Measurements from ENCODE around the gene NAALADL2. TPM values are rescaled to one million over a fixed set of nuclear protein-coding genes. Genes with fewer than 3 reads are reported as not detected.

NAALADL2 gene
- total RNA-seq, 1 donor from 2014 or later: 11.5 TPM

- Histone ChIP-seq H3K4me1 (no peaks in the 10 kb centered on the region), H3K4me3 (no peak overlapping the region), H3K79me2 (ENCODE audit: low read depth) (no peaks in the 10 kb centered on the region), H3K27me3 (no peaks in the 10 kb centered on the region), H3K9me3 (ENCODE audit: low read depth) (no peaks in the 10 kb centered on the region), H3K36me3 (no peaks in the 10 kb centered on the region), H3K4me2 (no peak overlapping the region), H2AFZ (replicated peaks) (no peak overlapping the region), H3K27ac (no peak overlapping the region), H3F3A (ENCODE audit: low read depth) (no peaks in the 10 kb centered on the region), H4K20me1 (ENCODE audit: low read depth) (no peaks in the 10 kb centered on the region), H3K9ac (no peak overlapping the region)
- no peak for DNase-seq (ENCODE audit: low spot score)
- Mint-ChIP-seq H3K4me1 (no peaks in the 10 kb centered on the region), H3K36me3 (no peaks in the 10 kb centered on the region), H3K4me3 (no peak overlapping the region), H3K9me3 (no peaks in the 10 kb centered on the region), H3K27me3 (ENCODE audit: insufficient read depth, low read depth) (no peaks in the 10 kb centered on the region), H3K27ac (no peak overlapping the region)
- no peak for TF ChIP-seq CTCF (IDR thresholded peaks at IDR 0.05)
- no peak for TF ChIP-seq EZH2phosphoT487 (IDR thresholded peaks at IDR 0.05)
- TF ChIP-seq EZH2 (IDR thresholded peaks at IDR 0.05): no peak
Observed at GRCh38 chr3:175692256-175692655, 833.1 kb downstream of the NAALADL2 start.

GRCh38 chr3:175695251-175695650 lies 836.1 kb downstream of the NAALADL2 start:
- no peaks in the 10 kb centered on the region for H3K27me3 Mint-ChIP-seq (ENCODE audit: insufficient read depth, low read depth)
- H3K79me2 ChIP-seq (ENCODE audit: low read depth): no peaks in the 10 kb centered on the region
- H3K9me3 Mint-ChIP-seq: no peaks in the 10 kb centered on the region

GRCh38 chr3:175702956-175703355 lies 843.8 kb downstream of the NAALADL2 start:
- no peak for TF ChIP-seq EZH2 (IDR thresholded peaks at IDR 0.05)
- no peak for TF ChIP-seq EZH2phosphoT487 (IDR thresholded peaks at IDR 0.05)
- no peak for TF ChIP-seq CTCF (IDR thresholded peaks at IDR 0.05)
- Histone ChIP-seq H3K9ac (no peak overlapping the region), H3F3A (ENCODE audit: low read depth) (no peaks in the 10 kb centered on the region), H4K20me1 (ENCODE audit: low read depth) (no peaks in the 10 kb centered on the region), H3K4me3 (no peak overlapping the region), H3K79me2 (ENCODE audit: low read depth) (no peaks in the 10 kb centered on the region), H2AFZ (replicated peaks) (no peak overlapping the region), H3K4me2 (no peak overlapping the region), H3K9me3 (ENCODE audit: low read depth) (no peaks in the 10 kb centered on the region), H3K27ac (no peak overlapping the region), H3K4me1 (no peaks in the 10 kb centered on the region), H3K27me3 (no peaks in the 10 kb centered on the region), H3K36me3 (no peaks in the 10 kb centered on the region)
- no peak overlapping the region for H3K27ac Mint-ChIP-seq
- DNase-seq (ENCODE audit: low spot score): no peak
- H3K4me1 Mint-ChIP-seq: no peaks in the 10 kb centered on the region
- H3K36me3 Mint-ChIP-seq: no peaks in the 10 kb centered on the region
- H3K9me3 Mint-ChIP-seq: no peaks in the 10 kb centered on the region
- no peak overlapping the region for H3K4me3 Mint-ChIP-seq
- H3K27me3 Mint-ChIP-seq (ENCODE audit: insufficient read depth, low read depth): no peaks in the 10 kb centered on the region

More at GRCh38 chr3:175695251-175695650, 836.1 kb downstream of the NAALADL2 start:
- no peaks in the 10 kb centered on the region for H3F3A ChIP-seq (ENCODE audit: low read depth)
- no peak for DNase-seq (ENCODE audit: low spot score)
- no peaks in the 10 kb centered on the region for H3K4me1 Mint-ChIP-seq
- H3K4me3 ChIP-seq: no peak overlapping the region
- H3K27ac ChIP-seq: no peak overlapping the region
- no peak overlapping the region for H2AFZ ChIP-seq (replicated peaks)
- H3K4me3 Mint-ChIP-seq: no peak overlapping the region
- no peaks in the 10 kb centered on the region for H3K36me3 ChIP-seq
- no peaks in the 10 kb centered on the region for H3K27me3 ChIP-seq
- no peaks in the 10 kb centered on the region for H4K20me1 ChIP-seq (ENCODE audit: low read depth)
- TF ChIP-seq CTCF (IDR thresholded peaks at IDR 0.05) (no peak), EZH2 (IDR thresholded peaks at IDR 0.05) (no peak), EZH2phosphoT487 (IDR thresholded peaks at IDR 0.05) (no peak)
- H3K4me1 ChIP-seq: no peaks in the 10 kb centered on the region
- H3K9ac ChIP-seq: no peak overlapping the region
- H3K36me3 Mint-ChIP-seq: no peaks in the 10 kb centered on the region
- no peak overlapping the region for H3K4me2 ChIP-seq
- no peak overlapping the region for H3K27ac Mint-ChIP-seq
- H3K9me3 ChIP-seq (ENCODE audit: low read depth): no peaks in the 10 kb centered on the region

All from neural progenitor cell (in vitro differentiated cells).